ENCODE data around the gene TNIP1.

Gene TNIP1

DNA sequence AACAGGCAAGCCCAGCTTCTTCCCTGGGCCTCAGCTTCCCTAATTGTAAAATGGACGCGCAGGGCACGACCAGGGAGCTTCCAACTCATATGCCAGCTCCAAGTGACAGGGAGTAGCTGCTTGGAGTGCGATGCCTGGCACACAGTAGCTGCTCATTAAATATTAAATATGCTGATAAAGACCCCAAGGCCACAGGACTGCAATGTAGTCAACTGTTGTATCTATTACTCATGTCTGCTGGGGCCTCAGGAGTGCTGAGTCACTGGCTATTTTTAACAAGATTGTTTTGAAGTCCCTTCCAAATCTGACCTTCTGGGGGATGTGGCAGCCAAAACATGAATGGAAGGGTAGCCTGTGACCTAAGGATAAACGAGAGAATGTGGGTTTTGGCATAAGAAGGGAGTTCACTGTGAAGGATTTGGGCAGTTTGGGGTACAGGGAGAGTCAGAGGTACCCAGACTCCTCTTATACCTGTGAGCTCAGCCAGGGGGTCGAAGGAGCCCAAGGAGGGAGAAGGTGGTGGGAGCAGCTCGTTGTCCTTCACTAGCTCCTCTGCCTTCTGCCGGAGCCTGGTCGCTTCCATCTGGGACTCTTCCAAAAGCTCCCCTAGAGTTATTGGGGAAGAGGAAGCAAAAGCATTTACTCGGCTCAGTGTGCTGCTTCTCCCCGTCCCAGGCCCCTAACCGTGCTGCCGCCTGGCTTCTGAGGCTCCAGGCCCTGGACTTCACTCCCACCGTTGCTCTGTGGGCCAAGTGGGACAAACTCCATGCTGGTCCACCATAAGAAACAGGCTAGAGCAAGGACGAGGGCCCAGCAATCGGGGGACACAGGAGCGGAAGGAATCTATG is 17.5 kb downstream of the TNIP1 start:
- DNase-seq (ENCODE audit: low spot score): no peak

DNA sequence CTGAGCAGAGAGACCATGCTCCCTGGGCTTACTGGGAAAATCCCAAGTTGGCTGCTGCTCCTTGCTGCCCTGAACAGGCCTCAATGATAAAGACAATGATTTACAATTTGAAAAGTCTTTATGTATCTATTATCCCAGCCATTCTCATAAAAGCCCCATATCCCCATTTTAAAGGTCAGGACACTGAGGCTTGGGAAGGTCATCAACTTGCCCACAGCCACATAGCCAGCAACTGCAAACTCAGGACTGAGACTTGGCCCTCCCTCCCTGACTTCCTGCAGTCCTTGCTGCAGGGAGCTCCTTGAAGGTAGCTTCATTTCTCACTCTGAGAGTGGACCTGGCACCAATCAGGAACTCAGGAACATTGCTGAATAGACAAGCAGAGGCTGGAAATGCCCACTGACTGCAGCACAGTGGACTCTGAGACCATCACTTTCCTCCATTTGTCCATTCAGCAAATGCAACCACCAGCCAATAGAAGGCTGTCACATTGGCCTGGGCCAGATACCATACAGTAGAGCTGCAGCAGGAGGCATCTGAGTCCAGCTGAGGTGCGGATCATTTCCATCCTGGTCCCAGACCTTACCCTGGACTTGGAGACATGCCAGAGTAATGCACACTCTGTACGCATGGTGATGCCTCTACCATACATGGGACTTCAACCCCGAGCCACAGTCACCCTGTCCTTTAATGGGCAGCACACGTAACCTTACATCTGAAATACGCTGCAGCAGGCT is 18.3 kb downstream of the TNIP1 start:
- DNase-seq (ENCODE audit: low spot score): no peak

DNA sequence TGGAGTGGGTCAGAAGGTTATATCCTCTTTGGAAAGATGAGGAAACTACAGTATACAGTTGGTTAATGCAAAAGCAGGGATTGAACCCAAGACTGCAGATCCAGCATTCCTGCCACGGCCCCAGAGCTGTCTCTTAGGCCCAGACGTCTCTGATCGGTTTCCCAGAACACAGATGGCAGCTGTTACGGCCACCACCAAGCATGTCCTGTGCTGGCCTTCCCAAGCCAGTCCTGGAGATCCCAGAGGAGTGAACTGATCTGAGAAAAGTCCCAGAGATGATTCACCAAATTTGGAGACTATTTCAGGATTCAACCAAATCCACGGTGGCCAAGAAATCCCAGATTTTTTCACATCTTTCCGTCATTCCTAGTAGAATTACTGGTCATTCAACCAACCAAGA is 20.1 kb downstream of the TNIP1 start:
- DNase-seq (ENCODE audit: low spot score): no peak

DNA sequence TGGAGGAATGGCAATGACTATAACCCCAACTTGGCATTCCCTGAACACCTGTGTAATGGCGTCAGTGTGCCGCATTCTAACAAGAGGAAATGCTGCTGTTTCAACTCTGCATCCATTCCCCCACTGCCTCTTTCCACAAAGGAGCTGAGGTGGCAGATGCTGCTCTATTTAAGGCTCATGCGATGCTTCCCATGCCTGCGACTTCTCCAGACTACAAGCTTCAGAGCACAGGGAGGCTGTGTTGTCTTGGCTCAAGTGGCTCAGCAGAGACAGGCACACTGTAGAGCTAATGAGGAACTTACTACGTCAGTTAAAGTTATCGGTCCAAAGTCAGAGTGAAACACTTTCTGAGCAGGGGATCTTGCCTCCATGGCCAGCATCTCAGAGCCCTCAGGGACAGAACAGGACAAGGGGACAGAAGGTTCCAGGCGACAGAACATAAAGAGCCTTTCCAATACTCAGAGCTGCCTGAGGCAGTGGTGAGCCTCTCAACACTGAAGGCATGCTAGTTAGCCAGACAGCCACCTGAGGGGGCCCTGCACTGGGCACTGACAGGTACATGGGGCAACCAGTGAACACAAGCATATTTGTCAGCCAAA is 21.8 kb downstream of the TNIP1 start:
- no peak for DNase-seq (ENCODE audit: low spot score)

GRCh38 chr5:151058301-151058700 is 22.5 kb downstream of the TNIP1 start:
- DNase-seq (ENCODE audit: low spot score): no peak

- DNase-seq (ENCODE audit: low spot score): no peak
Observed at GRCh38 chr5:151056379-151057325, 24.2 kb downstream of the TNIP1 start.

DNA sequence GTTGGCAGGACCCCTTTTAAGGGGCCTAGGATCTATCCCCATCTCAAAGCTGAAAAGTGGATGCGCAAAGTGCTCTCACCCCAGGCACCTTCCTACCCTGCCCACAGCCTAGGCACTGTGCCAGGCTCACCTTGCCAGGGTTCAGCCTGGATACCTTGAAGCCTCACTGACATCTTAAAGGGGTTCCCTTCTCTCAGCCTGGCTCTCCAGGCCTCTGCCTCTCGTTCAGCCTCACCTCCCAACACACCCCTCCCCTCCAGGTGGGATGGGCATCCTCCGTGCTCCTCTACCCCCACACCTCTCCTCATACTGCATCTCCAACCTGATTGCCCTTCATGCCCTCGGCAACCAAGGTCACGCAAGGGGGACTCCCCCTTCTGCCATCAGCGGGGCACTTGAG is 25.5 kb downstream of the TNIP1 start:
- no peak for DNase-seq (ENCODE audit: low spot score)

GRCh38 chr5:151054709-151055108 is 26.1 kb downstream of the TNIP1 start:
- DNase-seq (ENCODE audit: low spot score): no peak

- DNase-seq (ENCODE audit: low spot score): no peak
Observed at GRCh38 chr5:151053796-151054462, 26.9 kb downstream of the TNIP1 start.

- DNase-seq (ENCODE audit: low spot score): no peak
Observed at GRCh38 chr5:151052836-151053235, 28.0 kb downstream of the TNIP1 start.

DNA sequence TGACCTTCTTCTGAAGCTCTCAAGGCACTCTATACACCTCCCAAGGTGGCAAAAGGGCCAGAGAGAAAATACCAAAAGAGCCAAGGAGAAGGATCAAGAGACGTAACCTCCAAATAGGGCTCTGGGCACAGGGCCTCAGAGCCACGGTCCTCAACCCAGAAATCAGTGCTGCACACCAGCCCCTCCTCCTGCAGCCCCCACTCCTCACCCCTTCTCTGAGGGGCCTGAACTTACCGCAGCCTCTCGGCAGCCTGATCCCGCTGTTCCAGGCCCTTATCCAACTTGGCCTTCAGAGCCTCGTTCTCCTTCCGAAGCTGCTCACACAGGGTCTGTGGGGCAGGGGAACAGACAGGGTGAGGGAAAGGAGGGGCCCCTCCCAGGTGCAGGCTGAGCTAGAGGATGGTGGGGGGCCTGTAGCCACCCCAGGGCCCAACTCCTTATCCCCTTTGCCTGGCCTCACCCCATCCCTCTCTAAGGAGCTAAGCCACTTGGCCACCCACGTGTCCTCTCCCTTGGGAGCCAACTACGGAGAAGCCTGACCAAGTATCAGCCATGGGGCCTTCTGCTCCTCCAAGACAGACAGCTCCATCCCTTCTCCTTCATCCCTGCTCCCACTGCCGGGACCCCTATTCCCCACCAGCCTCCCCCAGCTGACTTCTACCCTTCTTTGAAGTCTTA is 28.8 kb downstream of the TNIP1 start:
- no peak for DNase-seq (ENCODE audit: low spot score)

DNA sequence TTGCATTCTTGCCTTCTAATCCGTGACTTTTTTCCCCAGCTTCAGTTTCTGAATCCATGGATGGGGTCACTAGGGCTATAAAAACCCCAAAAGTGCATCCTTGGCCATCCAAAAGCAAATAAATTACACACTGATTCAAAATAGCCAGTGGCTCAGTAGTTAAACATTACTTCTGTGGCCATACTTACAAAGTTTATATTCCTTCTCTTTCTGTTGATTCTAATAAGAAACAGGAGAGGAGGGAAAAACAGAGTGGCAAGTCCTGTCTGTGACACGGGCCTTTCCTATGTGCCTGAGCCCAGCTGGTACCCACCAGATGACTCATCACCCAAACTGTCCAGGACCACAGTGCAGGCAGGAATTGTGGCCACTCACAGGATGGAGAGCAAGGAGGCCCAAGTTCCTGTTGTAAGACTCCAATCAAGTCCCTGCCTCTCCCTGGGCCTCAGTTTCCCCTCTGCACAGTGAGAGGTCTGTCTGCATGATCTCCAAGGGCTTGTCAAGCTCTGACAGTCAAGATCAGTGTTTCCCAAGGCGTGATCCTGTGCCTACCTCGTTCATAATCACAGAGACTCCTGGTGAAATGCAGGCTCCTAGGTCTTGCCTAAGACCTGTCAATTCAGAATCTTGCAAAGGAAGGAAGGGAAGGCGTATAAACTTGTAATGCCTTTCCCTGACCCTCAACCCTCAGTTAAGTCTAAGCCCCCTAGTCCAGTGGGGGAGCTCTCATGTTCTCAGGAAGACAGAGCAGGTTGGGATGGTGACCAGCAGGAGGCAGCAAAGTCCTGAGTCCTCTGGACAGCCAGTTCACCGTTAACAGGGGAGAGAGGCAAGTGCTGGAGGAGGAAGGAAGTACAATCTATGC is 29.5 kb downstream of the TNIP1 start:
- DNase-seq (ENCODE audit: low spot score): peak; percentile 69

- no peak for DNase-seq (ENCODE audit: low spot score)
Observed at GRCh38 chr5:151048526-151048925, 32.3 kb downstream of the TNIP1 start.

DNA sequence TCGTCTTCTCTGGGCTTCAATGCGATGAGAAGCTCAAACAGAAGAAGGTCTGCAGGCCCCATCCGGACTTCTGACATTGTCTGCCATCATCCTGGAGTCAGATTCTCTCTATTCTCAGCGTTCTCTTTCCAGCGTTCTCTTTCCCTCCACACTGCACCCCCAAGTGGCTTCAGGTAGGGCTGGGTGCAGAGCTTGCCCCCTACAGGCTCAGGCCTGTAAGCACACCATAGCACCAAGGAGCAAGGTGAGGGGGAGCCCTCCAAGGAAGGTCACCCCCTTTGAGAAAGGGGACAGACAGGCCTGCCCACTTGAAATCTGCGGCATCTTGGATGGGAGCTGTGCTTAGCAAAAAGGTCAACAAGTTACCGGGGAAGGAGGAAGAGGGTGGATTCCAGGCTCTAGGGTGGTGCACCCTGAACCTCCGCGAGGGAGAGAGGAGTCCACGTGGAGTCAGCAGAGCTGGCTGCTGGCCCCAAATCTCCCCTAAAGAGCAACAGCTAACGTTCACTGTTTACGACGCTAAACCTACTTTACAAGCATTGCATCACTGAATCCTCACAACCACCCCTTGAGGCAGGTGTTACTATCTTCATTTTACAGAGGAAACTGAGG is 32.9 kb downstream of the TNIP1 start:
- DNase-seq (ENCODE audit: low spot score): peak; percentile 36

DNA sequence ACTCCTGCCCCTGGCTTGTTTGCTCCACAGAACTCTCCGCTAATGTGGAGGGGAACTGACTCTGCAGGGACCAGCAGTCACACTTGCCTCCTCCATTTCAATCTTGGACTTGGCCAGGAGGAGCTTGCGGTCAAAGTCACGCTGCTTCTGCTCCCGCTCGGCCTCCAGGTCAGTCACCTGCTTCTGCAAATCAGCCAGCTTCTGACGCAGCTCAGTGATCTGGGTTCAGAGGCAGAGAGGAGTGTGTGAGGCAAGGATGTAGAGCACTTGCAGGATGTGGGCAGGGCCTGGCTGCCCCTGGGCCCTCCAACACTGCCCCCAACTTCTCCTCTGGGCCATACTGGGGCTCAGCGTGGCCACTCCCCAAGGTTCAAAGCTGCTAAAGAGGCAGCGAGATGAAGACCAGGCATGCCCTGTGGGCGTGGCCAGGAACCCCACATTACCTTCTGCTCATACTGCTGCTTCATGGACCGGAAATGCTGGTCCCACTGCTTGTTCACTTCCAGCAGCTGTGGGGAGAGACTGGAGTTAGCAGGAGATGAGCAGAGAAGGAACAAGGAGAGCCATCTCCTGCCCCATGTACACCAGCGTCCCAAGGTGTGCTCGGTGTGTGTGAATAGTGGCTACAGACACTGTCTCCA is 38.3 kb downstream of the TNIP1 start:
- DNase-seq (ENCODE audit: low spot score): no peak

DNA sequence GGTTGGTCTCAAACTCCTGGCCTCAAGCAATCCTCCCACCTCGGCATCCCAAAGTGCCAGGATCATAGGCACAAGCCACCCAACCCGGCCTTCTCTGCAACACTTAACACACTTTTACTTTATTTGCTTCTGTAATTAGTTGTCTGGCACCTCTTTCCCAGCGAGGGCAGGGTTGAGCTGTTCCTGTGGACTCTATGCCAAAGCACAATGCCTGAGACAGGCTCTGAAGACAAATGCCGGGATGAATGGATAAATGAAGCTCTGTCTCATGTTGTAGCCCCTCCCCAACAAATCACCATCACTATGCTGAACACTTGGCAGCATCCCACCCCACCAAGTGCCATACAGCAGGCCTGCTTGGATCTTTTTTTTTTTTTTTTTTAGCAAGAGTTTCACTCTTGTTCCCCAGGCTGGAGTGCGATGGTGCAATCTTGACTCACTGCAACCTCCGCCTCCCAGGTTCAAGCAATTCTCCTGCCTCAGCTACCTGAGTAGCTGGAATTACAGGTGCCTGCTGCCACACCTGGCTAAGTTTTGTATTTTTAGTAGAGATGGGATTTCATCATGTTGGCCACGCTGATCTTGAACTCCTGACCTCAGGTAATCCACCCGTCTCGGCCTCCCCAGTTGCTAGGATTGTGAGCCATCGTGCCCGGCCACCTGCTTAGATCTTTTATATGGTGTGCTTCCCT is 39.1 kb downstream of the TNIP1 start:
- no peak for DNase-seq (ENCODE audit: low spot score)

DNA sequence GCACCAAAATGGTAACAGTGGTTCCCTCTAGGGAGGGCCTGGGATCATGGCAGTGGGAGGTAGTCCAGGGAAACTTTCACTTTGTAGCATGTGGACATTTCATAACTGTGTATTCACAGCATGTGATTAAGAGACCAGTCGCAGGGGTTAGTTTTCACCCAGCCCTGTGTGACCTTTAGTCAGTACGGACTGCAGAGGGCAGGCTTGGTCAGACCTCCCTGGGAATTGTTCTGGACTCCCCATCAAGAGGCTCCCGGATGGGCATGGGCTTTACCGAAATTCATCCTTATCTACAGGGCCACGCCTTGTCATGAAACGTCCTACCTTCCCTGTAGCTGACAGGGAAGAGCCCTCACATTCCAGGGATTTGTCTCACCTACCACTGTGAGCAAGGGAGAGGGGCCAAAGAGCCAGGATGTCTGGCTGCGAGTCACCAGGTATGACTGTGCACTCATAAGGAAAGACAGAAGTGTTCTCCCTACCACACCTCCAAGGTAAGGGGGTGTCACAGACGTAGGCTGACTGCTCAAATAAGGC is 40.6 kb downstream of the TNIP1 start:
- no peak for DNase-seq (ENCODE audit: low spot score)

GRCh38 chr5:151039665-151040064 is 41.2 kb downstream of the TNIP1 start:
- DNase-seq (ENCODE audit: low spot score): no peak

Data from CD4-positive, alpha-beta T cell treated with Interleukin-15 for 4 hours (primary cell).